H1 (cell line): ENCODE results near the gene SELPLG. TPM values are rescaled to one million over a fixed set of nuclear protein-coding genes. Genes with fewer than 3 reads are reported as not detected.

Experiments
- GTF2F1 ChIP-seq: IDR thresholded peaks from 2 replicates; pipeline ENCODE4 v1.6.1; 2012; ENCODE audit warnings: low read depth, low read length, improper control_type of control experiment, borderline replicate concordance
- RNF2 ChIP-seq: fragments of 200-900, 300-1000 bp; sonication (generic); IDR thresholded peaks from 2 replicates; pipeline ENCODE4 v1.7.1; 2016; ENCODE audit warnings: borderline replicate concordance, low read depth, mild to moderate bottlenecking, antibody characterized with exemption, low read length; ENCODE audit not compliant: poor library complexity, severe bottlenecking; ENCODE audit errors: missing control alignments
- SIRT6 ChIP-seq: IDR thresholded peaks from one replicate; pipeline ENCODE4 v1.7.1; 2012; ENCODE audit warnings: low read length, inconsistent platforms
- polyA plus RNA-seq, 7 experiments: library from polyadenylated mRNA; depleted of rRNA in 3 of 7; stranded (reverse) in 5 of 7; unstranded in 2 of 7; fragments of >200 nt in 5 of 7; fragments of 200-250 nt in 2 of 7; gene quantifications; 1 replicate in 5 of 7; 2 replicates in 1 of 7; 4 replicates in 1 of 7; pipeline versions ENCODE4 v1.2.1 to v1.2.3, GENCODE V29; 2011 to 2013; ENCODE audit warnings: missing spikeins in 2 of 7, mixed read lengths in 2 of 7
- total RNA-seq: library from RNA; stranded (reverse); fragmentation: NEBNext Ultra II Directional; extraction: Animal tissue kit (Norgen Biotek cat#: 25700); gene quantifications from 2 replicates; pipeline ENCODE4 v1.2.1, GENCODE V29; 2021

SELPLG gene
- total and polyA plus RNA-seq, 2 of the 8 experiments (the other 6 are each of a cell fraction or from before 2014, with no cell fraction given), result 0.18 TPM; not detected in 1

- TF ChIP-seq GTF2F1 (no peak), RNF2 (no peak), SIRT6 (no peak)
Measured at GRCh38 chr12:108578813-108579212, 54.9 kb downstream of the SELPLG start (continued).
